ENCODE measurements around the gene HOXA13. TPM values are rescaled to one million over a fixed set of nuclear protein-coding genes. Genes with fewer than 3 reads are reported as not detected.

The HOXA13 gene
- total RNA-seq (2014; rRNA removed; shearing (Covaris generic)): 3.2 and 4.7 TPM in 2 replicates

GRCh38 chr7:27199849-27200760 is at the start of gene HOXA13:
TSS of gene HOXA13 (minus strand) at chr7:27200091. CDS start at chr7:27200077, 14 bp downstream.
- peak; percentile 41 for DNase-seq (ENCODE audit: low spot score)

DNA sequence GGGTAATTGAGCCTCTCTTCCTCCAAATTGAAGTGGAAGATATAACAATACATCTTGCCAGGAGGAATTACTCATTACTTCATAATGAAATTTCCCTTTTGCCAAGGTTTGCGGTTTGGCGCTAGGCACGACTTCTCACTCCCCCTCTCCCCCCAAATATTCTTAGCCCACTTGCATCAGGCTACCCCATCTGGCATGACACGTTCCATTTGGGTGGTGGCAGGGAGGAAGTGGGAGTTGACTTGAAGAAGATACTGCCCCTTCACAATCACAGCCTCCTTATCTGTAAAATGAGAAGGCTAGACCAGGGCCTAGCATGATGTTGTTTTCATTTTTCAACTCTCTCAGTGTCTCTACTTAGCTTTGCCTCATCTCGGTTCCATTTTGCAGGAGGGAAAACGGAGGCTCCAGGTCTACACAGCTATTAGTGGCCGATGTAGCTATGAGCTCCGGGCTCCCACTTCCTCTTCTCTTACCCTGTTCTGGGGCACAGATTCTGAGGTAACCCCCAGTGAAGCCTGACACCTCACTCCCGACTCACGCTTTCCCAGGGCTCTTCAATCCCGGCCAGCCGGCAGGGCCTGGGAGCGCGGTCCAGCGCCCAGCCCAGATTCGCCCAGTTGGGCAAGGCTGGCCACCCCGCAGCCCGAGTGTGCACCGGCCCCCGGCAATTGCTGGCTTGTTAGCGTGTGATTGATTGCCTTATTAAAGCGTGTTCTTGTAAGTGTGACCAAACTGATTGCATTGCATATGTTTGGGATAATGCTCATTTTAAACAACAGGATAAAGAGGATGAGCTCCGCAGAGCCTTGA is 49.2 kb upstream of the HOXA13 start:
- DNase-seq (ENCODE audit: low spot score): peak; percentile 71

- DNase-seq (ENCODE audit: low spot score): no peak
Observed at GRCh38 chr7:27248427-27248806, 48.5 kb upstream of the HOXA13 start.

GRCh38 chr7:27247452-27248426 is 47.8 kb upstream of the HOXA13 start:
- no peak for DNase-seq (ENCODE audit: low spot score)

- no peak for DNase-seq (ENCODE audit: low spot score)
Observed at GRCh38 chr7:27247000-27247399, 47.1 kb upstream of the HOXA13 start.

GRCh38 chr7:27245798-27246691 is 46.2 kb upstream of the HOXA13 start:
- no peak for DNase-seq (ENCODE audit: low spot score)

- DNase-seq (ENCODE audit: low spot score): no peak
Observed at GRCh38 chr7:27245124-27245797, 45.4 kb upstream of the HOXA13 start.

DNA sequence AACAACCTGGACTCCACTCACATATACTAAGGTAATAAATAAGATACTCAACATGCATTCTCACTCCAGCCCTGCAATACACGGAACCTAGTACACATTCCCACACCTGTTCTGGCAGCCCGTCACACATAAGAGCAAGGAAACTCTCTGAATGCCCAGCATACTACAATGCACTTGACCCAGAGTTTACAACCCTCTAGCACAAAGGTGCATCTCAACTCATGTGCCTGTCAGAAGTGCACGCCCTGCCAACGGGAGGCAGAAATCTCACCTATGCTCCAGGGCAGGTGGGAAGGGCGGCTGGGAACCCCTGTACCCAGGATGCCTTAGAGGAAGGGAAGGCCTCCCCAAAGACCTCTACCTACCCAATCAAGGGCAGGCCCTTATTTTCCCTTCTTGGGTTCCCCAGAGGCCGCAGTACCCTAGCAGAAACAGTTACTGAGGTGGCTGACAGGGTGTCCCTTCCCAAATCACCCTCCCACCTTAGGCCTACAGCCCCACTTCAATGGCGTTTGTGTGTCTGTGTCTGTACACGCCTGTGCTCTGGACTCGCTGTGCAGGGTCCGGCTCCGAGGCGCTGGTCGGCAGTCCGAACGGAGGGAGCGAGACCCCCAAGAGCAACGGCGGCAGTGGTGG is 44.7 kb upstream of the HOXA13 start:
- DNase-seq (ENCODE audit: low spot score): no peak

- no peak for DNase-seq (ENCODE audit: low spot score)
Observed at GRCh38 chr7:27243340-27244163, 43.7 kb upstream of the HOXA13 start.

DNA sequence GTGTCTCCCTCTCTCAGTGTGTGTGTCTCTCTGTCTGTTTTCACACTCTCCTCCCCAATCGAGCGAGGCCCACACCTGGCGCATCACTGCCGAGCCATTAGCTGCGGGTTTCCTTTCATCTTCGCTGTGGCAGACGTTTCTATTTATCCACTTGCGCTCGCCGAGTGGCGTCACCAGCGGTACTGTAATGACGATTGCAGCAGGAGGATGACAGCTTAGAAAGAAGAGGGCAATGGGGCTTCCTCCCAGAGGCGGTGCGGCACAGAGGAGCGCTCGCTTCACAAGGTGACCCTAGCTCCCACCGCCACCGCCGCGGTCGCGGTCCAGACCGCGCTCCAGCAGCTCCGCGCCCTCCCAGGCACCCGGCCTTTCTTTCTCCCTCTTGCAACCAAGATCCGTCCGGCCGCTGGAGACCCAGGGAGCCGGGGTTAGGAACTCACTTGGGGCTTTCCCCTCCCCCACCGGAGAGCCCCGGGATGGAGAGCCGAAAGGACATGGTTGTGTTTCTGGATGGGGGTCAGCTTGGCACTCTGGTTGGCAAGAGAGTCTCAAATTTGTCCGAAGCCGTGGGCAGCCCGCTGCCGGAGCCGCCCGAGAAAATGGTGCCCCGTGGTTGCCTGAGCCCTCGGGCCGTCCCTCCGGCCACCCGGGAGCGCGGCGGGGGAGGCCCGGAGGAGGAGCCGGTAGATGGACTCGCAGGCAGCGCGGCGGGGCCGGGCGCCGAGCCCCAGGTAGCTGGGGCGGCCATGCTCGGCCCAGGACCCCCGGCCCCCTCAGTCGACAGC is 42.9 kb upstream of the HOXA13 start, which contains the start of gene EVX1:
TSS of gene EVX1 (plus strand) at position 248 of the 785 bp plus-strand sequence. CDS start at position 477, 229 bp downstream.
- DNase-seq (ENCODE audit: low spot score): no peak

- DNase-seq (ENCODE audit: low spot score): no peak
Observed at GRCh38 chr7:27242154-27242553, 42.3 kb upstream of the HOXA13 start.

DNA sequence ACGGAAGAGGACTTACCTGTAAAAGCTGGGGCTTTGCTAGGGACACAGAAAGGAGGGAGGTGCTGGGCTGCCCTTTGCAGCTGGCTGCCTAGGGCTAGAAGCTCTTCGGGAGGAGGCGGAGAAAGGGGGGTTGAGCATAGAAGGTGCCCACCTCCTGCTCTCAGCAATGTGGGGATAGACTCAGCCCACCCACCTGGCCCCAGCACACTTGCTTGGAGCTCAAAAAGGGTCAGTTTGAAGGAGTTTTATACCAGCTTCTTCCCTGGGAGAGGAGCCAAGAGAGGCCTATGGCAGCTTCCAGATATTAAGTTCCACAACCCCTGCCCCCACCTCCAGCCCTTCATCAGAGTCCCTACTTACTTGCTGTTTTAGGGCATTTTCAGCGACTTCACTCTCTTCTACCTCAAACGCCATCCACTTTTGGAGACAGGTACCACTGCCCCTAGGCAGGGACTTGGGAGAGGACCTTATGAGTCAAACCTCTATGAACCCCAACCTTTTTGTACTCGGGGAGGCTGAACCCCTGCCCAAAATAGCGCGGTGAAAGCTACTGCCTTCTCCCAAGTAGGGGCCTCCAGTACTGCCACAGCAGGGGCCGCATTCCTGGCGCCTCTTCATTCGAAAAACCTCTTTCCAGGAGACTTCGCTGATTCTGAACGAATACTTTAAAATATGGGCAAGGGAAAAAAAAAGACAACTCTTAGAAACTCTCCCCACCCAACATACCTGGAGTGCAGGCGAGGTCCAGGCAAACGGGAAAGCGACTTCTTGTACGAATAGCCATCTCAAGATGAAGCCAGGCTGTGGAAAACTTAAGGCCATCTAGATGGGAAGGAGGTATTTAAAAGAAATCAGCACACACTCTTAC is 41.5 kb upstream of the HOXA13 start:
- no peak for DNase-seq (ENCODE audit: low spot score)

DNA sequence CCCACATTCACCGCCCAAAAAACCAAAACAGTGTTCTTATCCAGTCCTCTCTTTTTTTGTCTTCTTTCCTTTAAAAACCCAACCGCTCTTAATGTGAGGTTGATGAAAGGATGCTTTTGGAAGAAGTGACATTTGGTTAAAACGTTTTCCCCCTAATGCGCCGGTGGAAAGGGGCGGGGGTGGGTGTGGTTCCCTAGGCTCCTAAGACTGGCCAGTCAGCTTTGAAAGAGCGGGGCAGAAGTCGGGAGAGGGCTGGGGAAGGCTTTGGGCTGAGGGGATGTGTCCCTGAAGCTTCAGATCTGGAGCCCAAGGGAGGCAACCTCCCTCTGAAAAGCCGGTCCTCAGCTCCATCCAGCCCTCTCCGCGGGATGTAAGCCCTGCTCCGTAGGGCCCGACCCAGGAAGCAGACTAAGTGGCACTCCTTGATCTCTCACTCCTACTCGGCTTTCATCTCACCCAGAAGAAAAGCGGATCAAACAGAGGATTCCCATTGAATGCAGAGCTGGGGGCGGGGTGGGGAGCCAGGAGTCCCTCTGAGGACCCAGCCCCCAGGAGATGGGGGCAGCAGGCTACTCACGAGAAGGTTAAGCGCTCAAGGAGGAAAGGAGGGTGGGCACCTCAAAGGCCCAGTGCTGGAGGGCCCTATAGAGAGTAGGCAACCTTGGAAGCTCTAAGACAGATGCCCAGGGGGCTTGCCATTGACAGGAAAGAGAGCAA is 40.3 kb upstream of the HOXA13 start:
- no peak for DNase-seq (ENCODE audit: low spot score)

DNA sequence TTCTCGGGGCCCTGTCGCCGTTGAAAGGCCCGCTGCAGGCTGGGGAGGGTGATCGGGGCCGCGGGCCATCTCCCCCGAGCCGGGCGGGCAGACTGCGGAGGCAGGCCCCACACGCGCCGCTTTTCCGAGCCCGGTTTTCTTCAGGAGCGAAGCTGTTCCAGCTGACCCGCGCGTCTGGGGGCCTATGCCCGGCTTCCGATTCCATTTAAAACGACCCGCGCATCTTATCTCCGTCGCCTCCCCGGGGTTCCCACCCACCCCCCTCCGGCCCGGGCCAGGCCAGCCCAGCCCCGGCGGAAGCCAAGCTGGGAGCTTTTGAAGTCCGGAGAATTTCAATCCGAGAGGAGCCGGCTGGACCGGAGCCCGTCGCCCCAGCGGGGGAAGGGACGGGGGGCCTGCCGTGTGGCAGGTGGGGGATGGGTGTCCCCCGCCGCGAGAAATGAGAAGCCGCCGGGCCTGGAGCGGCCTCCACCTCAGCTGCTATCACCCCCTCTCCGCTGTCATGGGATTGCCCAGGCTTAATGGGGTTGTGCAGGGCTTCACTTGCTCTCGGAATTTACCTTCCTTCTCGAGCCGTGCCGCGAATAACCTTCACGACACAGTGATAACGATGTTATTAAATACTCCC is 39.6 kb upstream of the HOXA13 start:
- DNase-seq (ENCODE audit: low spot score): no peak

GRCh38 chr7:27238979-27239386 is 39.1 kb upstream of the HOXA13 start:
- DNase-seq (ENCODE audit: low spot score): no peak

Data from A172 (cell line).